GM19452 (cell line): ENCODE data around the gene COG6.

Source experiments
- ATAC-seq: cut with Tn5 transposase; IDR thresholded peaks from one replicate; pipeline ENCODE4 v1.9.1; 2021; ENCODE audit not compliant: unreplicated experiment

Gene COG6

GRCh38 chr13:39655569-39656324 is at the start of gene COG6:
TSS of gene COG6 (plus strand) at chr13:39655662. CDS start at chr13:39655727, 65 bp downstream.
- ATAC-seq = peak; percentile 85

- ATAC-seq = no peak
These were observed 49.7 kb upstream of the COG6 start for GRCh38 chr13:39605677-39606320.

- ATAC-seq = no peak
These were observed 47.6 kb upstream of the COG6 start for GRCh38 chr13:39607876-39608275.

GRCh38 chr13:39612023-39612637 is 43.3 kb upstream of the COG6 start:
- no peak for ATAC-seq

GRCh38 chr13:39616087-39616694 is 39.3 kb upstream of the COG6 start:
- peak; percentile 69 for ATAC-seq

- ATAC-seq = no peak
These were observed 36.9 kb upstream of the COG6 start for GRCh38 chr13:39618561-39618960.

- no peak for ATAC-seq
These were observed 32.0 kb upstream of the COG6 start for GRCh38 chr13:39623466-39623865.

- ATAC-seq = no peak
These were observed 24.2 kb upstream of the COG6 start for GRCh38 chr13:39631307-39631706.

GRCh38 chr13:39632994-39633393 is 22.5 kb upstream of the COG6 start:
- ATAC-seq = no peak

- ATAC-seq = no peak
These were observed 19.9 kb upstream of the COG6 start for GRCh38 chr13:39635564-39635963.

GRCh38 chr13:39637890-39638289 is 17.6 kb upstream of the COG6 start:
- no peak for ATAC-seq

GRCh38 chr13:39641645-39642044 is 13.8 kb upstream of the COG6 start:
- no peak for ATAC-seq

GRCh38 chr13:39646122-39646521 is 9.3 kb upstream of the COG6 start:
- ATAC-seq = no peak

GRCh38 chr13:39655041-39655568 is 357 bp upstream of the COG6 start:
- peak; percentile 3 for ATAC-seq

- peak; percentile 2 for ATAC-seq
These were observed 839 bp downstream of the COG6 start for GRCh38 chr13:39656325-39656677.

GRCh38 chr13:39663508-39663907 is 8.0 kb downstream of the COG6 start:
- ATAC-seq = no peak

GRCh38 chr13:39663958-39664357 is 8.5 kb downstream of the COG6 start:
- no peak for ATAC-seq

- no peak for ATAC-seq
These were observed 10.3 kb downstream of the COG6 start for GRCh38 chr13:39665763-39666162.

GRCh38 chr13:39670445-39670844 is 15.0 kb downstream of the COG6 start:
- no peak for ATAC-seq

GRCh38 chr13:39672378-39673132 is 17.1 kb downstream of the COG6 start:
- no peak for ATAC-seq

GRCh38 chr13:39675904-39676303 is 20.4 kb downstream of the COG6 start:
- no peak for ATAC-seq
